H9 (cell line): ENCODE results near the gene LOXHD1. TPM values are rescaled to one million over a fixed set of nuclear protein-coding genes. Genes with fewer than 3 reads are reported as not detected.

Experiments used
- DNase-seq: peaks from one replicate; pipeline ENCODE4 v3.0.0-alpha.2; 2017
- H2AFZ ChIP-seq: one replicate; pipeline ENCODE4 v1.6.1; 2013; ENCODE audit warnings: mild to moderate bottlenecking, low read length, control low read depth, moderate library complexity
- H2AK5ac ChIP-seq: 2 replicates; pipeline ENCODE4 v1.6.1; 2013; ENCODE audit warnings: low read length, control low read depth, mixed read lengths; ENCODE audit not compliant: insufficient read length
- H2BK120ac ChIP-seq: one replicate; pipeline ENCODE4 v1.6.1; 2013; ENCODE audit warnings: low read depth, mild to moderate bottlenecking, low read length, control low read depth, inconsistent platforms; ENCODE audit not compliant: poor library complexity, severe bottlenecking
- H2BK12ac ChIP-seq: 2 replicates; pipeline ENCODE4 v1.6.1; 2013; ENCODE audit warnings: low read length, control low read depth, mixed read lengths, low read depth; ENCODE audit not compliant: insufficient read length
- H2BK15ac ChIP-seq: 2 replicates; pipeline ENCODE4 v1.6.1; 2013; ENCODE audit warnings: low read depth, low read length, control low read depth
- H2BK20ac ChIP-seq: one replicate; pipeline ENCODE4 v1.6.1; 2013; ENCODE audit warnings: low read depth, mild to moderate bottlenecking, low read length, control low read depth, inconsistent platforms; ENCODE audit not compliant: poor library complexity, severe bottlenecking
- H2BK5ac ChIP-seq: 2 replicates; pipeline ENCODE4 v1.6.1; 2013; ENCODE audit warnings: low read length, control low read depth, mixed read lengths; ENCODE audit not compliant: insufficient read length
- H3K14ac ChIP-seq: 2 replicates; pipeline ENCODE4 v1.6.1; 2013; ENCODE audit warnings: low read length, control low read depth; ENCODE audit not compliant: insufficient read depth
- H3K18ac ChIP-seq: 2 replicates; pipeline ENCODE4 v1.6.1; 2013; ENCODE audit warnings: low read depth, mild to moderate bottlenecking, mixed read lengths, low read length, control low read depth; ENCODE audit not compliant: insufficient read length
- H3K23ac ChIP-seq: 2 replicates; pipeline ENCODE4 v1.6.1; 2013; ENCODE audit warnings: low read length, control low read depth, mixed read lengths, low read depth; ENCODE audit not compliant: insufficient read length
- H3K23me2 ChIP-seq: 2 replicates; pipeline ENCODE4 v1.6.1; 2013; ENCODE audit warnings: low read depth, mild to moderate bottlenecking, mixed read lengths, low read length, control low read depth; ENCODE audit not compliant: insufficient read length, poor library complexity, severe bottlenecking
- H3K27ac ChIP-seq: 2 replicates; pipeline ENCODE4 v1.5.1; 2013; ENCODE audit warnings: low read length, control low read depth, mixed read lengths, low read depth; ENCODE audit not compliant: insufficient read length
- H3K27me3 ChIP-seq: 2 replicates; pipeline ENCODE4 v1.6.1; 2013; ENCODE audit warnings: low read length, control low read depth, inconsistent platforms; ENCODE audit not compliant: insufficient read depth
- H3K4ac ChIP-seq: 2 replicates; pipeline ENCODE4 v1.6.1; 2013; ENCODE audit warnings: low read depth, mild to moderate bottlenecking, control low read depth, inconsistent platforms, low read length, moderate library complexity
- H3K4me1 ChIP-seq: 2 replicates; pipeline ENCODE4 v1.6.1; 2013; ENCODE audit warnings: low read length, control low read depth, inconsistent platforms; ENCODE audit not compliant: insufficient read depth
- H3K4me2 ChIP-seq: 2 replicates; pipeline ENCODE4 v1.6.1; 2013; ENCODE audit warnings: low read length, control low read depth, mixed read lengths; ENCODE audit not compliant: insufficient read length, insufficient read depth
- H3K56ac ChIP-seq: 2 replicates; pipeline ENCODE4 v1.6.1; 2013; ENCODE audit warnings: low read depth, mild to moderate bottlenecking, mixed read lengths, low read length, control low read depth; ENCODE audit not compliant: insufficient read length
- H3K79me1 ChIP-seq: 2 replicates; pipeline ENCODE4 v1.6.1; 2013; ENCODE audit warnings: low read depth, mild to moderate bottlenecking, moderate library complexity, low read length, control low read depth, inconsistent platforms; ENCODE audit not compliant: insufficient read depth, poor library complexity, severe bottlenecking
- H3K79me2 ChIP-seq: 2 replicates; pipeline ENCODE4 v1.6.1; 2013; ENCODE audit warnings: low read length, control low read depth, inconsistent platforms; ENCODE audit not compliant: insufficient read depth
- H3K9ac ChIP-seq: 2 replicates; pipeline ENCODE4 v1.6.1; 2013; ENCODE audit warnings: low read length, control low read depth, mixed read lengths; ENCODE audit not compliant: insufficient read length; ENCODE audit errors: extremely low read depth
- H3K9me3 ChIP-seq: one replicate; pipeline ENCODE4 v1.6.1; 2013; ENCODE audit warnings: low read depth, low read length, inconsistent platforms; ENCODE audit not compliant: control insufficient read depth
- H3T11ph ChIP-seq: one replicate; pipeline ENCODE4 v1.6.1; 2013; ENCODE audit warnings: mild to moderate bottlenecking, low read length, control low read depth, inconsistent platforms
- H4K20me1 ChIP-seq: one replicate; pipeline ENCODE4 v1.6.1; 2013; ENCODE audit not compliant: control insufficient read depth, insufficient read length, insufficient read depth
- H4K5ac ChIP-seq: 2 replicates; pipeline ENCODE4 v1.6.1; 2013; ENCODE audit warnings: low read depth, mild to moderate bottlenecking, mixed read lengths, low read length, control low read depth; ENCODE audit not compliant: insufficient read length
- H4K8ac ChIP-seq: replicated peaks from 2 replicates; pipeline ENCODE4 v1.6.1; 2013; ENCODE audit warnings: low read length, control low read depth, mixed read lengths, low read depth; ENCODE audit not compliant: insufficient read length
- H4K91ac ChIP-seq: 2 replicates; pipeline ENCODE4 v1.6.1; 2013; ENCODE audit warnings: low read depth, mild to moderate bottlenecking, moderate library complexity, mixed read lengths, low read length, control low read depth; ENCODE audit not compliant: insufficient read length
- H3K27ac Mint-ChIP-seq, 3 experiments: 2 replicates in 2 of 3; 3 replicates in 1 of 3; pipeline ENCODE4 v1.8.0; 2020 to 2021; ENCODE audit warnings: mixed read lengths in 3 of 3, mild to moderate bottlenecking in 1 of 3, moderate library complexity in 1 of 3
- H3K27me3 Mint-ChIP-seq: 2 replicates; pipeline ENCODE4 v1.8.0; 2021; ENCODE audit warnings: low read depth, mild to moderate bottlenecking, moderate library complexity, mixed read lengths
- H3K36me3 Mint-ChIP-seq, 3 experiments: 2 replicates in 2 of 3; 3 replicates in 1 of 3; pipeline ENCODE4 v1.8.0; 2020 to 2021; ENCODE audit warnings: low read depth in 3 of 3, mixed read lengths in 3 of 3; ENCODE audit not compliant: insufficient read depth in 1 of 3
- H3K4me1 Mint-ChIP-seq, 2 experiments: 2 replicates each; pipeline ENCODE4 v1.8.0; 2020; ENCODE audit warnings: mixed read lengths in 2 of 2
- H3K4me3 Mint-ChIP-seq, 2 experiments: 2 replicates in 1 of 2; 3 replicates in 1 of 2; pipeline ENCODE4 v1.8.0; 2020 to 2021; ENCODE audit warnings: mild to moderate bottlenecking in 2 of 2, mixed read lengths in 2 of 2, moderate library complexity in 1 of 2
- H3K9me3 Mint-ChIP-seq, 2 experiments: 2 replicates in 1 of 2; 3 replicates in 1 of 2; pipeline ENCODE4 v1.8.0; 2020; ENCODE audit warnings: mild to moderate bottlenecking in 2 of 2, mixed read lengths in 2 of 2, moderate library complexity in 1 of 2
- CTCF ChIP-seq: fragments of 200-600 bp; sonication (generic); conservative IDR thresholded peaks from 3 replicates; pipeline ENCODE4 v1.8.0; 2021; ENCODE audit warnings: antibody characterized with exemption, mild to moderate bottlenecking
- WGBS: extraction: QIAGEN DNeasy Blood & Tissue Kit; methylation state at CpG from one replicate; pipeline ENCODE4 v1.1.7; 2013; ENCODE audit warnings: missing lambda C conversion rate, low lambda C conversion rate, mixed read lengths; ENCODE audit not compliant: insufficient read length; ENCODE audit errors: extremely low coverage; 5-methylcytosine and 5-hydroxymethylcytosine counted together
- total RNA-seq: library from RNA; stranded (reverse); gene quantifications from 2 replicates; pipeline ENCODE4 v1.2.1, GENCODE V29; 2021

The LOXHD1 gene
- total RNA-seq, 1 experiment from 2014 or later, result 0.07 TPM

GRCh38 chr18:46686186-46686585 is 29.2 kb upstream of the LOXHD1 start:
- no peak for TF ChIP-seq CTCF
- no peak overlapping the region for H3K4me2 ChIP-seq
- no peak overlapping the region for H3K9ac ChIP-seq
- H3K56ac ChIP-seq, result no peak overlapping the region
- no peaks in the 10 kb centered on the region; the same call in none of the 2 replicates for H3K27me3 Mint-ChIP-seq
- H3K9me3 ChIP-seq, result no peaks in the 10 kb centered on the region
- no peak overlapping the region for H3K27ac ChIP-seq
- no peaks in the 10 kb centered on the region for H3K9me3 Mint-ChIP-seq
- H4K91ac ChIP-seq, result no peak overlapping the region
- H3K4me3 Mint-ChIP-seq, result no peak overlapping the region
- H3K4me1 Mint-ChIP-seq, result peaks cover 0 to 6% of the 10 kb centered on the region in 2 experiments; a peak in 1 of 4 replicates
- no peak overlapping the region for H4K5ac ChIP-seq
- H3K27ac Mint-ChIP-seq, result no peak overlapping the region; a peak in 1 of 7 replicates
- H3K27me3 ChIP-seq, result no peaks in the 10 kb centered on the region
- DNase-seq, result no peak
- no peak overlapping the region for H2BK120ac ChIP-seq
- H3K14ac ChIP-seq, result no peak overlapping the region
- H3K79me2 ChIP-seq, result no peaks in the 10 kb centered on the region
- no peak overlapping the region for H3K4ac ChIP-seq
- no peak overlapping the region for H3K18ac ChIP-seq
- no peak overlapping the region for H2AFZ ChIP-seq
- no peak overlapping the region for H4K8ac ChIP-seq
- no peak overlapping the region for H2BK20ac ChIP-seq
- no peaks in the 10 kb centered on the region for H3K23me2 ChIP-seq
- WGBS, result no CpG with 5 or more reads among the region's 9 CpGs
- H3K79me1 ChIP-seq, result no peaks in the 10 kb centered on the region
- no peak overlapping the region for H2BK12ac ChIP-seq
- H2BK5ac ChIP-seq, result no peak overlapping the region
- no peak overlapping the region for H3K23ac ChIP-seq
- H3K4me1 ChIP-seq, result no peaks in the 10 kb centered on the region
- no peak overlapping the region for H2AK5ac ChIP-seq
- H2BK15ac ChIP-seq, result no peak overlapping the region
- no peaks in the 10 kb centered on the region for H4K20me1 ChIP-seq
- no peak overlapping the region for H3T11ph ChIP-seq
- H3K36me3 Mint-ChIP-seq, result no peaks in the 10 kb centered on the region
